ENCODE measurements around the gene SDF4.
"Not testable (repeated sequence)": the region's sequence is repeated elsewhere in the genome, so short reads cannot be mapped to it uniquely, and the experiment has no call there.

Gene SDF4

GRCh38 chr1:1198423-1199140, 33.2 kb downstream of the SDF4 start:
- Histone ChIP-seq H4K20me1 (ENCODE audit: insufficient read depth) (no peaks in the 10 kb centered on the region), H3K27ac (no peak overlapping the region), H3K27me3 (ENCODE audit: insufficient read depth, low read depth) (peaks cover 55% of the 10 kb centered on the region), H3K79me2 (ENCODE audit: insufficient read depth, low read depth) (no peaks in the 10 kb centered on the region), H3K4me1 (ENCODE audit: low read depth, poor library complexity, severe bottlenecking) (no peaks in the 10 kb centered on the region), H3K4me3 (IDR thresholded peaks at IDR 0.05; ENCODE audit: insufficient read depth, low read depth, low read length) (no peak overlapping the region), H2AFZ (ENCODE audit: low read depth) (no peak overlapping the region), H3K9ac (no peak overlapping the region), H3K36me3 (ENCODE audit: insufficient read depth) (no peaks in the 10 kb centered on the region), H3K4me2 (no peak overlapping the region)
- no peak for TF ChIP-seq CTCF (conservative IDR thresholded peaks at IDR 0.05; ENCODE audit: low read depth, low read length)

- Histone ChIP-seq H3K79me2 (ENCODE audit: insufficient read depth, low read depth) (no peaks in the 10 kb centered on the region), H3K4me2 (no peak overlapping the region), H3K9ac (no peak overlapping the region), H3K4me1 (ENCODE audit: low read depth, poor library complexity, severe bottlenecking) (no peaks in the 10 kb centered on the region), H3K36me3 (ENCODE audit: insufficient read depth) (no peaks in the 10 kb centered on the region), H3K4me3 (IDR thresholded peaks at IDR 0.05; ENCODE audit: insufficient read depth, low read depth, low read length) (no peak overlapping the region), H2AFZ (ENCODE audit: low read depth) (no peak overlapping the region), H4K20me1 (ENCODE audit: insufficient read depth) (no peaks in the 10 kb centered on the region), H3K27me3 (ENCODE audit: insufficient read depth, low read depth) (peaks cover 51% of the 10 kb centered on the region), H3K27ac (no peak overlapping the region)
- TF ChIP-seq CTCF (conservative IDR thresholded peaks at IDR 0.05; ENCODE audit: low read depth, low read length) = no peak
Observed at GRCh38 chr1:1197551-1198422, 34.0 kb downstream of the SDF4 start.

- Histone ChIP-seq H3K4me3 (IDR thresholded peaks at IDR 0.05; ENCODE audit: insufficient read depth, low read depth, low read length) (no peak overlapping the region), H2AFZ (ENCODE audit: low read depth) (no peak overlapping the region), H3K79me2 (ENCODE audit: insufficient read depth, low read depth) (no peaks in the 10 kb centered on the region), H3K4me2 (no peak overlapping the region), H4K20me1 (ENCODE audit: insufficient read depth) (no peaks in the 10 kb centered on the region), H3K27ac (no peak overlapping the region), H3K27me3 (ENCODE audit: insufficient read depth, low read depth) (peaks cover 56% of the 10 kb centered on the region), H3K36me3 (ENCODE audit: insufficient read depth) (no peaks in the 10 kb centered on the region), H3K4me1 (ENCODE audit: low read depth, poor library complexity, severe bottlenecking) (no peaks in the 10 kb centered on the region), H3K9ac (no peak overlapping the region)
- TF ChIP-seq CTCF (conservative IDR thresholded peaks at IDR 0.05; ENCODE audit: low read depth, low read length) = no peak
Observed at GRCh38 chr1:1197188-1197500, 34.7 kb downstream of the SDF4 start.

GRCh38 chr1:1196431-1197187, 35.2 kb downstream of the SDF4 start:
- Histone ChIP-seq H3K9ac (no peak overlapping the region), H3K4me1 (ENCODE audit: low read depth, poor library complexity, severe bottlenecking) (no peaks in the 10 kb centered on the region), H3K36me3 (ENCODE audit: insufficient read depth) (no peaks in the 10 kb centered on the region), H3K27me3 (ENCODE audit: insufficient read depth, low read depth) (peaks cover 61% of the 10 kb centered on the region), H3K4me2 (no peak overlapping the region), H3K4me3 (IDR thresholded peaks at IDR 0.05; ENCODE audit: insufficient read depth, low read depth, low read length) (no peak overlapping the region), H3K79me2 (ENCODE audit: insufficient read depth, low read depth) (no peaks in the 10 kb centered on the region), H2AFZ (ENCODE audit: low read depth) (no peak overlapping the region), H3K27ac (no peak overlapping the region), H4K20me1 (ENCODE audit: insufficient read depth) (no peaks in the 10 kb centered on the region)
- TF ChIP-seq CTCF (conservative IDR thresholded peaks at IDR 0.05; ENCODE audit: low read depth, low read length) = no peak

- not testable (repeated sequence) for H3K4me1 ChIP-seq (ENCODE audit: low read depth, poor library complexity, severe bottlenecking); H3K4me3 ChIP-seq (IDR thresholded peaks at IDR 0.05; ENCODE audit: insufficient read depth, low read depth, low read length); H2AFZ ChIP-seq (ENCODE audit: low read depth); H3K79me2 ChIP-seq (ENCODE audit: insufficient read depth, low read depth); H3K27ac ChIP-seq; H4K20me1 ChIP-seq (ENCODE audit: insufficient read depth); H3K4me2 ChIP-seq; H3K9ac ChIP-seq; H3K36me3 ChIP-seq (ENCODE audit: insufficient read depth)
- peaks cover 65% of the 10 kb centered on the region; the same call in 1 of the 2 replicates for H3K27me3 ChIP-seq (ENCODE audit: insufficient read depth, low read depth)
Observed at GRCh38 chr1:1195726-1196125, 36.1 kb downstream of the SDF4 start.
